Endothelial cell of umbilical vein (primary cell): Measurements from ENCODE around the gene ZBTB12. TPM values are rescaled to one million over a fixed set of nuclear protein-coding genes. Genes with fewer than 3 reads are reported as not detected.

ENCODE experiments used
- BruUV-seq: library from RNA; stranded (reverse); fragments of 400-500 nt; replicated peaks from 2 replicates; lab custom pipeline; 2021; lab: Mats Ljungman, UMichigan
- CTCF ChIA-PET: fragments of 300-600, 350-600 bp; sonication (Branson Sonifier 250); formaldehyde crosslinking; loops from one replicate; lab custom pipeline; 2021; ENCODE audit warnings: antibody characterized with exemption, inconsistent platforms; lab: Charles Lee
- POLR2A ChIA-PET: fragments of 300-600, 350-600 bp; sonication (Branson Sonifier 250); formaldehyde crosslinking; loops from one replicate; lab custom pipeline; 2021; ENCODE audit warnings: antibody characterized with exemption, inconsistent platforms; lab: Charles Lee
- DNase-seq: peaks from one replicate; pipeline ENCODE4 v3.0.0-alpha.2; 2011; ENCODE audit warnings: low read depth, low spot score
- FAIRE-seq: peaks from 2 replicates; lab custom pipeline; 2011; peaks lifted over from hg19 to GRCh38; lab: Jason Lieb, UNC
- H2AFZ ChIP-seq: 2 replicates; pipeline ENCODE4 v1.6.0; 2012; ENCODE audit warnings: low read depth, low read length, control low read depth, inconsistent platforms
- H3K27ac ChIP-seq: 2 replicates; pipeline ENCODE4 v1.5.1; 2011; ENCODE audit warnings: low read depth, mild to moderate bottlenecking, control low read depth, low read length, moderate library complexity; ENCODE audit not compliant: insufficient read depth
- H3K27me3 ChIP-seq, 2 experiments: 2 replicates each; pipeline versions ENCODE4 v1.6.0 to v1.6.1; 2011; ENCODE audit warnings: low read length in 2 of 2, mixed read lengths in 1 of 2; ENCODE audit not compliant: control insufficient read depth in 2 of 2, insufficient read depth in 2 of 2
- H3K36me3 ChIP-seq, 2 experiments: 2 replicates in 1 of 2; 3 replicates in 1 of 2; pipeline ENCODE4 v1.5.1; 2011; ENCODE audit warnings: low read length in 2 of 2, mild to moderate bottlenecking in 1 of 2, moderate library complexity in 1 of 2; ENCODE audit not compliant: control insufficient read depth in 2 of 2, insufficient read depth in 2 of 2; ENCODE audit errors: extremely low read depth in 1 of 2
- H3K4me1 ChIP-seq: 3 replicates; pipeline ENCODE4 v1.5.1; 2011; ENCODE audit warnings: mild to moderate bottlenecking, low read length; ENCODE audit not compliant: control insufficient read depth, insufficient read depth; ENCODE audit errors: extremely low read depth
- H3K4me2 ChIP-seq: 2 replicates; pipeline ENCODE4 v1.6.1; 2011; ENCODE audit warnings: low read length, control low read depth, mixed read lengths; ENCODE audit not compliant: insufficient read depth
- H3K4me3 ChIP-seq, 3 experiments: fragments of 200-600 bp in 1 of 3; sonication (generic), shearing (Covaris generic) in 1 of 3; replicated peaks in 1 of 3; 2 replicates each; pipeline ENCODE4 v1.5.1; 2011 to 2016; ENCODE audit warnings: control low read depth in 3 of 3, low read length in 3 of 3, mild to moderate bottlenecking in 2 of 3, inconsistent platforms in 1 of 3, low read depth in 1 of 3, moderate library complexity in 1 of 3; ENCODE audit not compliant: insufficient read depth in 1 of 3
- H3K79me2 ChIP-seq: 2 replicates; pipeline ENCODE4 v1.6.0; 2012; ENCODE audit warnings: low read length, inconsistent platforms; ENCODE audit not compliant: control insufficient read depth, insufficient read depth
- H3K9ac ChIP-seq: replicated peaks from 2 replicates; pipeline ENCODE3; 2011; ENCODE audit warnings: low read length, control low read depth; ENCODE audit not compliant: insufficient read depth; ENCODE audit errors: extremely low read depth
- H3K9me1 ChIP-seq: replicated peaks from 3 replicates; pipeline ENCODE4 v1.6.0; 2011; ENCODE audit warnings: mild to moderate bottlenecking, low read length; ENCODE audit not compliant: control insufficient read depth, insufficient read depth; ENCODE audit errors: extremely low read depth
- H3K9me3 ChIP-seq: replicated peaks from 2 replicates; pipeline ENCODE4 v1.5.1; 2012; ENCODE audit warnings: low read length, inconsistent platforms; ENCODE audit not compliant: control insufficient read depth, insufficient read depth
- H4K20me1 ChIP-seq: replicated peaks from 2 replicates; pipeline ENCODE3; 2011; ENCODE audit warnings: mild to moderate bottlenecking, low read length; ENCODE audit not compliant: control insufficient read depth, insufficient read depth; ENCODE audit errors: extremely low read depth
- CTCF ChIP-seq, 2 donors: IDR thresholded peaks; 1 replicate in 1 of 2; 2 replicates in 1 of 2; pipeline ENCODE4 v1.5.1; 2011; ENCODE audit warnings: low read length in 2 of 2, mild to moderate bottlenecking in 2 of 2, moderate library complexity in 2 of 2, control low read depth in 1 of 2, inconsistent platforms in 1 of 2, low read depth in 1 of 2; ENCODE audit not compliant: insufficient read depth in 1 of 2; ENCODE audit errors: extremely low read depth in 1 of 2
- EZH2 ChIP-seq: IDR thresholded peaks from 2 replicates; pipeline ENCODE4 v1.6.1; 2012; ENCODE audit warnings: borderline replicate concordance, low read depth, mild to moderate bottlenecking, moderate library complexity, low read length, inconsistent platforms; ENCODE audit not compliant: severe bottlenecking
- FOS ChIP-seq: IDR thresholded peaks from 2 replicates; pipeline ENCODE4 v1.6.1; 2011; ENCODE audit warnings: mild to moderate bottlenecking, low read length, moderate library complexity, borderline replicate concordance; ENCODE audit not compliant: insufficient read depth
- GATA2 ChIP-seq: IDR thresholded peaks from 2 replicates; pipeline ENCODE4 v1.7.0; 2011; ENCODE audit warnings: low read depth, mild to moderate bottlenecking, moderate library complexity, mixed read lengths, low read length; ENCODE audit not compliant: insufficient read length, insufficient read depth
- JUN ChIP-seq: IDR thresholded peaks from 2 replicates; pipeline ENCODE4 v1.6.1; 2011; ENCODE audit warnings: borderline replicate concordance, low read depth; ENCODE audit not compliant: insufficient read length, insufficient read depth
- MAX ChIP-seq: IDR thresholded peaks from 2 replicates; pipeline ENCODE4 v1.6.1; 2011; ENCODE audit not compliant: insufficient read depth, insufficient read length
- MYC ChIP-seq: IDR thresholded peaks from one replicate; pipeline ENCODE4 v1.6.1; 2011; ENCODE audit warnings: mild to moderate bottlenecking, low read depth, low read length
- POLR2A ChIP-seq: IDR thresholded peaks from 2 replicates; pipeline ENCODE4 v1.6.1; 2012; ENCODE audit warnings: low read depth, mild to moderate bottlenecking, control low read depth, low read length
- POLR2AphosphoS5 ChIP-seq: IDR thresholded peaks from 2 replicates; pipeline ENCODE4 v1.6.1; 2012; ENCODE audit warnings: low read depth, mild to moderate bottlenecking, control low read depth, low read length, moderate library complexity; ENCODE audit not compliant: insufficient read depth
- dilution Hi-C: fragments of 300-500 bp; cut with MboI; formaldehyde crosslinking; loops from one replicate; pipeline ENCODE4 v1.15.0; 2019; ENCODE audit warnings: low sequenced_read_pairs; ENCODE audit not compliant: extremely low pct_ligation_motif_present
- intact Hi-C: fragments of 100-400 bp; cut with micrococcal nuclease; formaldehyde crosslinking; loops from one replicate; pipeline ENCODE4 v1.10.0; 2022
- polyA plus RNA-seq, 4 experiments: library from polyadenylated mRNA; depleted of rRNA in 3 of 4; stranded (reverse) in 3 of 4; unstranded in 1 of 4; fragments of >200 nt; gene quantifications; 2 replicates each; pipeline versions ENCODE4 v1.2.1 to v1.2.3, GENCODE V29; 2011 to 2012; ENCODE audit warnings: missing spikeins in 1 of 4
- total RNA-seq: library from RNA; stranded (reverse); gene quantifications from 2 replicates; pipeline ENCODE4 v1.2.3, GENCODE V29; 2021

ZBTB12 gene
- total and polyA plus RNA-seq, 2 donors (not counting 3 experiments of a cell fraction or from before 2014, with no cell fraction given) = 2.9 to 4.9 TPM

- Histone ChIP-seq H2AFZ (no peak overlapping the region), H3K9me1 (no peaks in the 10 kb centered on the region), H3K4me3 (no peak overlapping the region), H3K9me3 (no peaks in the 10 kb centered on the region), H3K36me3 (peaks cover 17 to 19% of the 10 kb centered on the region in 2 experiments), H4K20me1 (no peaks in the 10 kb centered on the region), H3K27ac (no peak overlapping the region), H3K4me1 (peaks cover 3% of the 10 kb centered on the region), H3K27me3 (peaks cover 0 to 2% of the 10 kb centered on the region in 2 experiments), H3K4me2 (no peak overlapping the region), H3K79me2 (no peaks in the 10 kb centered on the region), H3K9ac (no peak overlapping the region)
- BruUV-seq = no TSS peak
- intact Hi-C loops = no loop called here
- ChIA-PET POLR2A (no interaction called here), CTCF (no interaction called here)
- no peak for FAIRE-seq
- dilution Hi-C loops = no loop called here
- TF ChIP-seq POLR2A (no peak), GATA2 (no peak), EZH2 (no peak), POLR2AphosphoS5 (no peak), CTCF (IDR thresholded peaks at IDR 0.05; ENCODE audit: extremely low read depth in 1 of 2, insufficient read depth in 1 of 2, low read depth in 1 of 2, low read length in 2 of 2) (no peak), MYC (no peak), FOS (no peak), JUN (no peak), MAX (no peak)
- DNase-seq = no peak
Observed at GRCh38 chr6:31948753-31949413, 47.0 kb upstream of the ZBTB12 start.
